Islet precursor cell (in vitro differentiated cells): ENCODE data around the gene CASKIN1.
"Not testable (repeated sequence)": the region's sequence is repeated elsewhere in the genome, so short reads cannot be mapped to it uniquely, and the experiment has no call there.

ENCODE experiments used
- DNase-seq: peaks from one replicate; pipeline ENCODE4 v3.0.0-alpha.2; 2018

CASKIN1 gene

GRCh38 chr16:2154533-2155090 is 41.8 kb downstream of the CASKIN1 start:
- no peak for DNase-seq

DNA sequence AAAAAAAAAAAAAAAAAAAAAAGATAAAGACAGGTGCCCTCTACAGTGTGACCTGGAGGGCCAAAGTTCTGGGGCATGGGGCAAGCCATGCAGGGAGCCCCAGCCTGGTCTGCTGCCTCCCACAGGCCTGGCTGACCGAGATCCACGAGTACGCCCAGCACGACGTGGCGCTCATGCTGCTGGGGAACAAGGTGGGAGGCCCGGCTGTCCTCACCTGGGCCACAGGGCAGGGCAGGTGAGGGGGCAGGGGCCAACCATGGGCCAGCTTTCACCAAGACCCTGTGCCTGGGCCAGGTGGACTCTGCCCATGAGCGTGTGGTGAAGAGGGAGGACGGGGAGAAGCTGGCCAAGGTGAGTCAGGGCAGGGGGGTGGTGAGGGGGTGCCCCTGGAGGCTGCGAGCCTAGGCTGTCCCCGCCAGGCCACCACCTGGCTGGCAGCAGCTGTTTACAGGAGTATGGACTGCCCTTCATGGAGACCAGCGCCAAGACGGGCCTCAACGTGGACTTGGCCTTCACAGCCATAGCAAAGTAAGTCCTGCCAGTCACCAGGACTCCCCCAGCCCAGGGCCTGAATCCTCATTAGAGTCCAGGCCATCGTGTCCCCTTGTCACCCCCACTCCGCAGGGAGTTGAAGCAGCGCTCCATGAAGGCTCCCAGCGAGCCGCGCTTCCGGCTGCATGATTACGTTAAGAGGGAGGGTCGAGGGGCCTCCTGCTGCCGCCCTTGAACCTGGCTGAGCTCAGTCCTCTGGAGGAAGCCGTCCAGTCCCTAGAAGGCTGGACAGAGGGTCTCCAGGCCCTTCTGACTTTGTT is 43.5 kb downstream of the CASKIN1 start:
- no peak for DNase-seq

DNA sequence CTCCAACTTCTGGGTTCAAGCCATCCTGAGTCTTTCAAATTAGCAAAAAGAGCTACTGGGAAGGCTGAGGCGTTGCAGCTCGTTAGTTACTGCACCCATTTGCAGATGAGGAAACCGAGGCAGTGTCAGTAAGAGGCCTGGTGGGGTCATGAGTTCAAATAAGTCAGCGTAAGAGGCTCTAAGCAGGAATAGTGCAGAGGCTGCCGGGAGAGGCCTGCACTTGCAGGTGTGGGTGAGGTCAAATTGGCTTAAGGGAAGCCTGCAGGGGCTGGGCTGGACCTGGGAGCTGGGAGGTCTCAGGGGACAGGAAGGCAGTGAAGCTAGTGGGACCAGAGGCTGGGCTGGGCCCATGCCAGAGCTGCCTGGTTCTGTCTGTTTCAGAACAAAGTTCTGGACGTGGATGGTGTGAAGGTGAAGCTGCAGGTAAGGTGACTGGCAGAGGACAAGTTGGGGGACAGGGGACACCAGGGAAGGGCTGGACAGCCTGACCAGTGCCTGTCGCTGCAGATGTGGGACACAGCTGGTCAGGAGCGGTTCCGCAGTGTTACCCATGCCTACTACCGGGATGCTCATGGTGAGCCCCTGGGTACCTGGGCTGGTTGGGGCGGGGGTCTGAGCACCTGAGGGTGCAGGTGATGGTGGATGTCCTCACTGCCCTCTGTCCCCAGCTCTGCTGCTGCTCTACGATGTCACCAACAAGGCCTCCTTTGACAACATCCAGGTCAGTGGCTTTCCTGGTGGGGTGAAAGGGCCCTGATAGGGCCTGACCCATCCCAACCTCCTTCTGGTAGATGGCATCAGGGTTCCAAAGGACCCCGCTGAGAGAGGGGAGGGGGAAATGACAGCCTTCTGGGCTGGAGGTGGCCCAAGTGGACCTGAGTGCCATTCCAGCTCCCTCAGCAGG is 45.0 kb downstream of the CASKIN1 start:
- DNase-seq, result no peak

DNA sequence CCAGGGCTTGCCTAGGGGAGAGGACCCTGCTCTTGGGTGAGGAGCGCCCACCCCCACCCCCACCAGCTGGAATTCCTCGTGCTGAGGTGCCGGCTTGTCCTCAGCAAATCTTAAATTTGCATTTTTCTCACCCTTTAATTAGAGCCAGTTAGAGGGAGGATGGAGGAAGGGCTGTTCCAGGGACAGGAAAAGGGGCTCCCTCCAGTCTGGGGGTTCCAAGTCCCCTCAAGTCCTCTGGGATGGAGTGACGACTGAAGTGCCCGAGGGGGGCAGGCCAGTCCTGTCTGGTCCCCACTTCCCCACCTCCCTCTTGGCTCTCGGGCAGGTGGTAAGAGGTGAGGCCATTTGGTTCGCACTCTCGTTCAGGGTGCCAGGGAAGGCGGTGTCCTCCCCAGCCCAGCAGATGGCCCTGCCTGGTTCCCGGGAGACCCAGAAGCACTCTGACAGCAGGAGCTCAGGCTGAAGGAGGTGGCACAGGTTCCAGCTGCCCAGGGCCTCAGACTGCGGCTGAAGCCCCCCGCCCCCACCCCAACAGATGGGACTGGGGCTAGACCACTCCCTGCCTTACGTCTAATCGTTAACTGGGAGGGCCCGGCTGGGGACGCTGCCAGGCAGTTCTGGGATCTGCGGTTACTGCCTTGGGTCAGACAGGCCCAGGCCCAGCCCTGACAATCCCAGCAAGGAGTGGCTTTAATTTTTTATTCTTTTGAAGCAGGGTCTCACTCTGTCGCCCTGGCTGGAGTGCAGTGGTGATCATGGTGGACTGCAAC is 45.8 kb downstream of the CASKIN1 start:
- DNase-seq, result peak; percentile 88

GRCh38 chr16:2149630-2150417 is 46.6 kb downstream of the CASKIN1 start:
- peak; percentile 70 for DNase-seq

GRCh38 chr16:2148714-2149629 is 47.4 kb downstream of the CASKIN1 start:
- peak; percentile 64 for DNase-seq

DNA sequence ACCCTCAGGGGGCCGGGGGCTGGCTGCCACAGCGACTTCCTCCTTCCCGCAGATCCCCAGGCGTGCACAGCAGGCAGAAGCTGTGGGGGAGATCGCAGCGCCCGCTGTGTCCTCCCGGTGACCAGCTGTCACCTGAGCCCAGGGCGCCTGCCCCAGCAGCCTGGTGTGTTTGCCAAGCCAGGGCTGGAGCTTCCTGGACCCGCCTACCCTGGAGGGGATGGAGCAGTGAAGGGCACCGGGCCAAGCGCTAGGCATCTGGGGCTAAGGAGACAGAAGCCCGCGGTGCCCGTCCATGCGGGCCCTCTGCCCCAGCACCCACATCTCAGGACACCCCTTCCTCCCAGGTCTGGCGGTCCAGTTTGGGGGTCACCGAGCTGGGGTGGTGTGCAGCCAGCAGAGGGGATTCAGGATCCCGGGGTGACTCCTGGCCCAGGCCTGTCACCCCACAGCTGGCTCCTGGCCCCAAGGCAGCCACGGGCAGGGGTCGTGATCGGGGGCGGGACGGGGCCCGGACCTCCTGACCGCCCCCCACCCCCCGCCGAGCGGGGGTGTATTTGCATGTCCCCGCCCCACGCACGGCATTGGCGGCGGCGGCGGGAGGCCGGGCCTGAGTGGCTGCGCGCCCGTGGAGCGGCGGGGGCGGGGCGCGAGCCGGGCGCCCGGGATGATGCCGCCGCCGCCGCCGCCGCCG is 48.3 kb downstream of the CASKIN1 start, which contains the start of gene RAB26:
TSS of gene RAB26 (plus strand) at position 645 of the 691 bp plus-strand sequence. CDS start 159 bp downstream, outside the sequence.
- DNase-seq, result peak; percentile 86

- no peak for DNase-seq
Observed at GRCh38 chr16:2147378-2147777, 49.0 kb downstream of the CASKIN1 start.

- DNase-seq, result no peak
Observed at GRCh38 chr16:2145843-2146242, 50.6 kb downstream of the CASKIN1 start.

DNA sequence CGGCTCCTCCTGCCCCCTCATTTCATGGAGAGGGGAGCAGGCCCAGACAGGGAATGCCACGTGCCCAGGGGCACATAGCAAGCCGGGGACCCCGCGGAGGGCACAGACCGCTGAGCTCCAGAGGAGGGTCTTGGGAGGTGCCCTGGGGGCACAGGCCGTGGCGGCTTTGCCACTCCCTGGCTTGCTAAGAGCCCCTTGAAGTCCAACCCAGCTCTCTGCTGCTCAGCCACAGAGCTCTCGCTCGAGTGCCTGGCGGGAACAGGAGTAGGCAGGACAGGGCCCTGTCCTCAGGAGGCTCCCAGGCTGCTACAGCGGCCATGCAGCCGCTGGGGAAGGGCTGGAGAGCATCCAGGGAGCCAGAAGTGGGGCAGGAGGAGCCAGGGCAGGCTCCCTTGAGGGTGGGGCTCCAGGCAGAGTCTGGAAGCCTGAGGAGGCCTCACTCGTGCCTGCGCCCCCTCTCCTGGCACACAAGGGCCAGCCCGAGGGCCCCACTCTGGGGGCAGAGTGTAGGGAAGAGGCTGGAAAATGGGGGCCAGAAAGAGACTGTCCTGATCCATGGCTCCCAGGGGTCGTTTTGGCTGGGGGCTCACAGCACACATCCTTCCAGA is 52.4 kb downstream of the CASKIN1 start:
- DNase-seq, result no peak

DNA sequence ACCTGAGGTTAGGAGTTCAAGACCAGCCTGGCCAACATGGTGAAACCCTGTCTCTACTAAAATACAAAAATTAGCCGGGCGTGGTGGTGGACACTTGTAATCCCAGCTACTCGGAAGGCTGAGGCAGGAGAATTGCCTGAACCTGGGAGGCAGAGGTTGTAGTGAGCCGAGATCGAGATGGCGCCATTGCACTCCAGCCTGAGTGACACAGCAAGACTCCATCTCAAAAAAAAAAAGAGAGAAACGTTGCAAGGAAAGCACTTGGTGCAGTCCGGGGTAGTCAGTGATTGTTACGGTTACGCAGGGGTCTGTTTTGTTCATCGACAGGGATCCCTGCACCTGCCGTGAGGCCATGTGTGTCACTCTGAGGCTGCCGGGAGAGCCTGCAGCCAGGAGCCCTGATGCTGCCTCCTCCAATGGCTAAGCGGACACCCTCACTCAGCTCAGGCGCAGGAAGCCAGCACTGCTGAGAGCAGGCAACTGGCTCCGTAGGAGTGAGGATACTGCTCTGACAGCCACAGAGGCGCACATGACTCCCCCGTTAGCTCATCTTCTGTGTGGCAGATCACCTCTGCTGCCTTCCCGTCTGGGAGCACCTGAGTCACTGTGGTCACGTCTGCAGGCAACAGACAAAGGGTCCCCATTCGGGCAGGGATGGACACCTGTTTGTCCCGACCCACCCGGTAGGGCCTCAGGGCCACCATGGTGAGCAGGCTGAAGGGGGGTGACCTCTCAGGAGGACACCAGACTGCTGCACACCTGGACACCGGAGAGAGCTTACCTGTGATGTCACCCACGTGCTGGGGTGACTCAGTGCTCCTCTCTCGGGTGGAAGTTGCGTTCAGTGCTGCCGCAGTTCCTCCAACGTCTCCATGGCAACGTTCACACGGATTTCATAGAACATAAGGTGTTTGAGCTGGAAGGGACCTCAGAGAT is 53.2 kb downstream of the CASKIN1 start:
- peak; percentile 62 for DNase-seq

DNA sequence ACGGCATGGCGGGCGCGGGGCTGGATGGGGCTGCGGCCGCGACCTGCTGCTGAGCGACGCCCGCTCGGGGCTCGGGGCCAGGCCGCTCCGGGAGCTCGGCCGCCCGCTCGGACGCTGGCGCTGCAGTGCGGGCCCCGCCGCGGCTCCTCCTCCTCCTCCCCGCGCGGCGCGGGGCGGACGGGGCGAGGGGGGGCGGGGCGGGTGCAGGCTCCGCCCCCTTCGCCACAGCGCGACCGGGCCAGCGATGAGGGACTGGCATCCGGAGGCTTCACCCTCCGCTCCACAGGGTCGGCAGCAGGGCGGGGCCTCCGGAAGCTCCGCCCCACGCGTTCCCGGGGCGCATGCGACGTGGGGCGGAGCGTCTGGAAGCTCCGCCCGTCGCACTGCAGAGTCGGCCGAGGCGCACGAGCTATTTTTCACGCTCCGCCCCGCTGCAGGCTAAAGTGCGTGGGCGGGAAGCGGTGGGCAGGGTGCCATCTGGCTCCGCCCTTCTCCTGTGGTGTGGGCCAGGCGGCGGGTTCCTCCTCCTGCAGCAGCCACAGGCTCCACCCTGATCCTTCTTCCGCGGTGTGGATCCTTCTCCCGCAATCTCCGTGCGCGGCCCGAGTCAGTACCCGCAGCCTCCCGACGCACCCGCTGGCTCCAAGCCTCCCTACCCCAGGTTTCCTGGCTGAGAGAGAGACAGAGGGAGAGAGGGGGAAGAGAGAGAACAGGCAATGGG is 60.5 kb downstream of the CASKIN1 start, which contains the start of gene PKD1:
TSS of gene PKD1 (minus strand) at position 129 of the 721 bp plus-strand sequence. CDS start 209 bp downstream, outside the sequence.
- peak; percentile 94 for DNase-seq

DNA sequence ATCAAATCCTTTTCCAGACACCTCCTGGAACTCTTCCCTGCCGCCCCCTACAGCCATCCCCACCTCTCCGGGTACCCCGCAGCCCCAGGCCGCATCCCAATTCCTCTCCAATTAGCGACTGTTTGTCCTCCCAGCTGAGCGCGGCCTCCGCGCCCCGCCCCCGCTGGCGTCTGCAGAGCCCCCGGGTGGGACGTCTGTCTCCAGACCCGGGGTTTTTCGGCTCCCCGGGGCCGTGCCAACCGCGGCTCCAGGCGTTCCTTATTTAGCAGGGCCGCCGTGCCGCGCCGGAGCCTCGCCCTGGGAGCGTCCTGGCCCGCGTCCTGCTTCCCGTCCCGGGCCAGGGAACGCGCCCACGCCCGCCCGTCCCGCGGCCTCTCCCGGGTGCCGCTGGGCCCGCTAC is 61.3 kb downstream of the CASKIN1 start:
- DNase-seq, result not testable (repeated sequence)

DNA sequence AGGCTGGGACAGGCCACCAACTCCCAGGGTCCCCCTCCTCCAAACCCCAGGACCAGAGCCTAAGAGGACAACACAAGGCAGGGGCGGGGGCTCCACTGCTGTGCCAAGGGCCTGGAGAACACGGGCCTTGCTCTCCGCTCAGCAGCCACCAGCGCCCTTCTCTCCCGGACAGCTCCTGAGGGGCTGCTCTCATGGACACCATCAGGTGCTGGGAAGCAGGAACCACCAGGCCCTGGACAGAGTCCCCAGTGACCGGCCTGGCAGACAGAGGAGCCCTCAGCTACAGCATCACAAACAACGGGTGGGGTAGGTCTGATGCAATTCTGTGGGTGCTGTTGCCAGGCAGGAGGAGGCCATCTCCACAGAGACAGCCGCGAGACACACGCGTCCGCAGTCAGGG is 62.6 kb downstream of the CASKIN1 start:
- DNase-seq, result not testable (repeated sequence)

DNA sequence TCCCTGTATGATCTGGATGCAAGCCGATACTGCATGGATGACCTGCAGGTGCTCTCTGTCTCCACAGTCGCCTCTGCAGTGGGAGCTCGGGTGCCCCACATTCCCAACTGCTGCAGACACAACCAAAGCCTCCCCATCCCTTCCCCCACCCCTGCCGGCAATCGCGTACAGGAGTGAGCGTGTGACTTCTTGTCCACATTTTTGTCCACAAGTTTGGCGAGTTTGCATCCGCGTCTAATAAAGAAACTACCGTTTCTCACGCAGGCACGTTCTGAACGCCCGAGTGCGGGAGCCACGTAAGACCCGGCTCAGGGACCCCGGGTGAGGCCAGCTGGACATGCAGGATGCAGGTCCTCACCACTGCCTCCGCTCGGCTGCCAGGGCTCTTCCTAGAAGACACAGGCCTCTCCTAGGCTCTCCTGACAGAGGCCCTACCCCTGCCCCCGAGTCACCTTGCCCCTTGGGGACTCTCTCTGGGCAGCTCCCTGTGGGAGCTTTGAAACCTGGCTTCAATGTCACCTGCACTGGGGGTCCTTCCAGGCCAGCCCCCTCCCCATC is 66.4 kb downstream of the CASKIN1 start:
- not testable (repeated sequence) for DNase-seq

DNA sequence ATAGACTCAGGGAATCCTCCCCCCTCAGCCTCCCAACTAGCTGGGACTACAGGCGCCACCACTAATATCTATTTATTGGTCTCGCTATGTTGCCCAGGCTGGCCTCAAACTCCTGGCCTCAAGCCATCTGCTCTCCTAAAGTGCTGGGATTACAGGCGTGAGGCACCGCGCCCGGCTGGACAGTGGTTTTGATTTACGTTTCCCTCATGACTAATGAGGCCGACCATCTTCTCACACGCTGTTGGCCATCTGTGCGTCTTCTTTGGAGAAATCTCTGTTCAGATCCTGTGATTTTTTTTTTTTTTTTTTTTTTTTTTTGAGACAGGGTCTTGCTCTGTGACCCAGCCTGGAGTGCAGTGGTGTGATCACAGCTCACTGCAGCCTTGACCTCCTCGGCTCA is 67.2 kb downstream of the CASKIN1 start:
- not testable (repeated sequence) for DNase-seq
